ENCODE measurements around the gene RICTOR.

RICTOR gene, protein sequence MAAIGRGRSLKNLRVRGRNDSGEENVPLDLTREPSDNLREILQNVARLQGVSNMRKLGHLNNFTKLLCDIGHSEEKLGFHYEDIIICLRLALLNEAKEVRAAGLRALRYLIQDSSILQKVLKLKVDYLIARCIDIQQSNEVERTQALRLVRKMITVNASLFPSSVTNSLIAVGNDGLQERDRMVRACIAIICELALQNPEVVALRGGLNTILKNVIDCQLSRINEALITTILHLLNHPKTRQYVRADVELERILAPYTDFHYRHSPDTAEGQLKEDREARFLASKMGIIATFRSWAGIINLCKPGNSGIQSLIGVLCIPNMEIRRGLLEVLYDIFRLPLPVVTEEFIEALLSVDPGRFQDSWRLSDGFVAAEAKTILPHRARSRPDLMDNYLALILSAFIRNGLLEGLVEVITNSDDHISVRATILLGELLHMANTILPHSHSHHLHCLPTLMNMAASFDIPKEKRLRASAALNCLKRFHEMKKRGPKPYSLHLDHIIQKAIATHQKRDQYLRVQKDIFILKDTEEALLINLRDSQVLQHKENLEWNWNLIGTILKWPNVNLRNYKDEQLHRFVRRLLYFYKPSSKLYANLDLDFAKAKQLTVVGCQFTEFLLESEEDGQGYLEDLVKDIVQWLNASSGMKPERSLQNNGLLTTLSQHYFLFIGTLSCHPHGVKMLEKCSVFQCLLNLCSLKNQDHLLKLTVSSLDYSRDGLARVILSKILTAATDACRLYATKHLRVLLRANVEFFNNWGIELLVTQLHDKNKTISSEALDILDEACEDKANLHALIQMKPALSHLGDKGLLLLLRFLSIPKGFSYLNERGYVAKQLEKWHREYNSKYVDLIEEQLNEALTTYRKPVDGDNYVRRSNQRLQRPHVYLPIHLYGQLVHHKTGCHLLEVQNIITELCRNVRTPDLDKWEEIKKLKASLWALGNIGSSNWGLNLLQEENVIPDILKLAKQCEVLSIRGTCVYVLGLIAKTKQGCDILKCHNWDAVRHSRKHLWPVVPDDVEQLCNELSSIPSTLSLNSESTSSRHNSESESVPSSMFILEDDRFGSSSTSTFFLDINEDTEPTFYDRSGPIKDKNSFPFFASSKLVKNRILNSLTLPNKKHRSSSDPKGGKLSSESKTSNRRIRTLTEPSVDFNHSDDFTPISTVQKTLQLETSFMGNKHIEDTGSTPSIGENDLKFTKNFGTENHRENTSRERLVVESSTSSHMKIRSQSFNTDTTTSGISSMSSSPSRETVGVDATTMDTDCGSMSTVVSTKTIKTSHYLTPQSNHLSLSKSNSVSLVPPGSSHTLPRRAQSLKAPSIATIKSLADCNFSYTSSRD (N-terminal part only)

DNA sequence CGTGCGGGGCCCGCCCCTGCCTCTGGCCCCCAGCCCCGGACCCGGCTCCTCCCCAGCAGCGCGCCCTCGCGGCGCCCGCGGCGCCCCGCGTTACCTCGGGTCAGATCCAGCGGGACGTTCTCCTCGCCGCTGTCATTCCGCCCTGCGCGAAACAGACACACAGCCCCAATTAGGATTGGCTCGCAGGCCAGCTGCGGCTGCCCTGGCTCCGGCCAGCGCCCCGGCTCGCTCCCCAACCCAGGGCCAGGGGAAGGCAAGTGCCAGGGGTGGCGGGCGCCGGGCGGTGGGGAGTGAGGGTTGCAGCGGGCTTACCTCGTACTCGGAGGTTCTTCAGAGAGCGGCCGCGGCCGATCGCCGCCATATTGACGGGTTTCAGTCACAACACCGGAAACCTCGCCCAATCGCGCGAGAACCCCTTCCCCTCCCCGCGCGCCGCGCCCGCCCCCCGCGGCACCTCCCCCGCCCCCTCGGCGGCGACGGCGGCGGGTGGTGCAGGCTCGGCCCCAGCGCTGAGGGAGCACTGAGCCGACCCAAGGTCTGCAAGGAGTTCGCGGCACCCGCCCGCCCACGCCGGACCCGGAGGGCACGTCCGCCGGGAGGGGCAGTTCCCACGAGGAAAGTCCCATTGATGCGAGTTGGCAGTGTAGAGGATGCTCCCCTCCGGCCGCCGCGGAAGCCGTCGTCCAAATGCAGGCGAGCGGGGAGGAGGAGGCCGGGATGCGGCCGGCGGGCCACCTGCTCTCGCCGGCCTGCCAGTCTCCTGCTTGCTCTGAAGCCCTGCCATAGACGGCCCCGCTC is at the start of gene RICTOR:
Gene RICTOR (minus strand): TSS at position 383 of the 798 bp plus-strand sequence. CDS start 22 bp downstream, at position 361.
- peak; percentile 81 to 82 for DNase-seq (ENCODE audit: low read depth in 2 of 2)

DNA sequence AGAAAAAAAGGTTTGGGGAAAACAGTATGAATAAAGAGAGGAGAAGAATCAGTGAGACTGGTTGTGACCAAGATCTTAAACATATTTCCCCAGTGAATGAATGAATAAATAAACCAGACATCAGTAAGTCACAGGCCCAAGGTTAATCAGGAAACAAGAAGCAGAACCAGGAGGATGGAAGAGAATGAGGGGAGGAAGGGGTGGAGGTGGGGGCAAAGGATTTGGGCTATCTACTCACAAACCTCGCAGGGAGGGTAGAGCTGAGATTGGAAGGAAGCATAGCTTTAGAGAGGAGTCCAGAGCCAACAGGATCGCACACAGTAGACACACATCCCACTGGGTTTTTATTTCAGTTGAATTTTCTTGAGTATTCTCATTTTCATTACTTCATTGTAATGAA is 47.7 kb upstream of the RICTOR start:
- no peak for DNase-seq (ENCODE audit: low read depth in 2 of 2)

DNA sequence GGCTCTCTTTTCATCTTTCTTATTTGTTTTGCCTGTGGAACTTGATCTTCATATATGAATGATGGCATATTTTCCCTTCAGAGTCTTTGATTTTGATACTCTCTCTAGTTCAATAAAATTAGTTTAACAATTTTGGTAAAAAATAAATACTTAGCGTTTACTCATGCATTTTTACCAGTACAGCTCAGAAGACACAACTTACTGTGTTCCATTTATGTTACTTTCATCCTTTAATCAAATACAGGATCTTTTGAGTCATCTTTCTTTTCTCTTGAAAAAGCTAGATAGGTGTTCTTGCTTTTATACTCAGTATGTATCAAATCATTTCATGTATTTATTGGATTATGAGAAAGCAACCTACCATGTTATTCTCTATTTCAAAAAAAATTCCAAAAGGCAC is 47.1 kb upstream of the RICTOR start:
- DNase-seq (ENCODE audit: low read depth in 2 of 2), result no peak

DNA sequence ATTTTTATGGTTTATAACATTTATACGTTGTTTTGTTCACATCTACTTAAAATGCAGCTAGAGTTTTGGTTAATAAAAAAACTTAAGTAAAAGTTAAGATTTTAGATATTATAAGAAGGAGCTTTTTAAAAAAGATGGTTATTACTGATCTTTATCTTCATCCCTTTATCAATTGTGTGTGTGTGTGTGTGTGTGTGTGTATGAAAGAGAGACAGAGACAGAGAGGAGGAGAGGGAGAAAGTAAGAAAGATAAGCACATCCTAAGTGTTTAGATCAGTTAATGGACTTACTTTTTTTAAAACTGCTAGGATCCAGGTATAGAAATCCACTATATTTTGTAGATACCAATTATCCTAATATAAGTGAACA is 45.8 kb upstream of the RICTOR start:
- no peak for DNase-seq (ENCODE audit: low read depth in 2 of 2)

DNA sequence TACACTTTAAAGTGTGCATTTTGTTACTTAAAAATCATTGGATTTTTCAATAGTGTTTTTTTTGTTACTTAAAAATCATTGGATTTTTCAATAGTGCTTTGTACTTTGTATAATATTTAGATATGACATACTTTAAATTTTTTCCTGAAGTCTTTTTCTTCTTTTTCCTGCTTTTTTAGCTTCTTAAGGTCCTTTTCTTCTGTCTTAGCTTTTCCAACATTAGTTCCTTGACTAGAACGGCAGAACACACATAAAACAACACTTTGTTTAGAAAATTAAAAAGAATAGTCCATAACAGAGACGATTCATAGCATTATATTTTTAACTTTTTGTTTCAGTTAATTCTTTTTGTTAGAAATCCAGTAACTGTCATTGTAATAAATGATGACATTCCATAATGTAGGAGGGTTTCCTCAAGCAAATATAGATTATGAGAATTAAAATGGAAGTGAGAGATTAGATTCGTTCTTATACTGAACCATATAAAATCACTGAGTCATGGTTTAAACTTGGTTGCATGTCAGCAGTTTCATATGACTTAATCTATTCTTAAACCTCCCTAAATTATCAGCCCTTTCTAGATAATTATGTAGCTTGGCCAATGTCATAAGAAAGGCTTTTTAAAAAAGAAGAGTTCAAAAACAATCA is 45.3 kb upstream of the RICTOR start:
- no peak for DNase-seq (ENCODE audit: low read depth in 2 of 2)

DNA sequence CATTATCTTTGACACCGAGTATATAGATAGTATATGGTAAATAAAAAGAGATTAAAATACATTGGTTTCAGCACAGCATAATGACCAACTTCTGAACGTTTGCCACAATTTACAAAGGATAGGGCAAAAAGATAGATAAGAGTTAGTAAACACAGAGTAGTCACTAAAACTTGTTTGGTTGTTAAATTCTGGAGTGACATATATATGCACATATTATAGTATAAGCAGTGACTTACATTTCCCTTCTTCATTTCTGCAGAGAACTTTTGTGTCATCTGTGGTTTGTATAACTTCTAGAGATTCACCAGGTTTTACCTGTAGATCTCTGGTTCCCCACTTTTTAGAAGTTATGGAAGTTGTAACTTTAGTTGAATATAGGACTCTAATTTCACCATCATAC is 44.4 kb upstream of the RICTOR start:
- DNase-seq (ENCODE audit: low read depth in 2 of 2), result no peak

DNA sequence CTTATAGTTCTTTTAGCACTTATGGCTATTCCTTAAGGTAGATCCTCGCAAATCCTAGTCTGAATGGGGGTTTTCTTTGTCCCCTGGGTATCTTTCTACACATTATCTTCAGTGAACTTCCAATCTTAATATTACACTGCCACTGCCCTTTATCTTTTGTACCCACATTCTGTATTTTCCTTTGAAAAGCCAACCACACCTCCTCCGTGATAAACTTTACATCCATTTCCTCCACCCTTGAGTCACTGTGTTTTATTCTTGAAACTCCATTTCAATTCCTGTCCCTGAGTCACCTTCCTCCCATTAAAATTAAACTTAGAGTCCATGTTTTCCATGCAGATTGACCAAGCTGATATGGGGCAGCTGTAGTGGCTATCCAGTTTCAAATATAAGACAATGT is 43.2 kb upstream of the RICTOR start:
- DNase-seq (ENCODE audit: low read depth in 2 of 2), result no peak

DNA sequence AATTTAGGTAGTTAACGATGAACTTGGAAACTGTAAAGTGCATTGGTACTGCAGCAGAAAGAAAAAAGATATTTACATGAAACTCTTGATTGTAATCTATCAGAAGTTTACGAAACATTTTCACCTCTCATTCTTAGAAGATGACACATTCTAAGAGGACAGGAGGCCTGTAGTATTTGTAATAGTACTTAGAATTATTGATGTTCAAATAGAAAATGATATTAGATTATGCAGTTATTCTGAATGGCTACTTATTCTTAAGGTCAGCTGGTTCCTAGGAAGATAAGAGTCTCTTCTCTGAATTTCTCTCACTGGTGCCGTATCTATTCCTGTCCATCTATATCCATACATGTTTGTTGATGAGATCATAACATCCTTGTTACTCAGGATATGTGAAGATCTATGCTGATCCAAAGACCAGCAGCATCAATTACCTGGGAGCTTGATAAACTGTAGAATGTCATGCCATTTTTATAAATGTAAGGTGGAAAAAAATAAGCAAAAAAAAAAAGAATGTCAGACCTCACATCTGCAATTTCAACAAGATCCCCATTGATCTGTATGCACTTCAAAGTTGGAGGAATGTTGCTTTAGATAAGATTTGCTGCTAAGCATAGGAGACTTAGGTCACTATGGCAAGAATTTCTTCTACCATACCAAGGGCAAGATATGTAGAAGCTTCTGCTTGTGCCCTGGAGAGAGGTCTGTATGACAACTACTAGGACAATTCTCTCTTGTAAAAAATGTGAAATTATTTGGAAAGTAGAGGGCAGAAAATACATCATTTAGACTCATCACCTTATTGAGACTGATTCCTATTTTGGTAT is 42.4 kb upstream of the RICTOR start:
- no peak for DNase-seq (ENCODE audit: low read depth in 2 of 2)

DNA sequence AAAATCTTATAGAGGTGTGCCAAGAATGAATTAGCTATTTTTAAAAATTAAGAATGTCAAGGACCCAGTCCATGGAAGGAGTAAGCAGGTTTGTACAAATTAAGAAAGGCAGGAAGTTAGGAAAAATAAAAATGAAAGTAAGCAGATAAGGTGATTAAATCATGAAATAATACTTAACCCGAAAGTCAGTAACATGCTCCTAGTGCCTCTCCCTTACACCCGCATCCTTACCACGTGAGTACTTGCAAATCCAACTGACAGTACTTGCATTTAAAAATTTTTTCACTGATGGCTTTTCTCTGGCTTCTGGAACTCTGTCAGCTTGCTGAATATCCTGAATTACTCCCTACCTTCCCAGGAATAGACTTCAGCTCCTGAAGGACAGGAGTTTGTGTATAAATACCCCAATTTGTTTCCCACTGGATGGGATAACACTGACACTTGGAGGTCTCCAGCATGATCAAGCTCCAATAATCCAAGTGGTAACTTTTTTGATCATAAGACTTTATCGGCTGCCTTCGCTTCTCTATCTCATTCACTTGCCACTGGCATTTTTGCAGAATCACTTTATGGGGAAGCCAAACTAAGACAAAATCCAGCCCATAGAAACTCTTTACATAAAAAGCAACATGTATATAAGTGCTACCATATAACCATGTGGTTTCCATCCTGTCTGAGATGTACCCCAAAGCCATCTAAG is 41.6 kb upstream of the RICTOR start:
- no peak for DNase-seq (ENCODE audit: low read depth in 2 of 2)

DNA sequence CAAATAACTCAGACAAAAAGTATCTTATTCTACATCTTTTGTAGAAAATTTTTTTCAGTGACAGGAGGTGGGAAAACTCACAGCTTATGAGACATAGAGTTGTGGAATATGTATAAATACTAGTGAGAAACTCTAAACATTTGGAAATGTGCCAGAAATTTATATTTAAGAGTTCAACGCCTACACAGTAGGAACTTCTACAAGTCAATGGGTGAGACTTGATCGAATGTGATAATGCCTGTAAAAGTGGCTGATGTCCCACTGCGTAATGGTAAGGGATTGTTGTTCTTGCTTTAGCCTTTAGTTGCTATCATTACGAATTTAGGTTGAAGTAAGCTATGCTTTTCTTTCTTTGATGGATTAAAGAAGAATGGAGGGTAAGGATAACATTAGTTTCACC is 40.0 kb upstream of the RICTOR start:
- no peak for DNase-seq (ENCODE audit: low read depth in 2 of 2)

DNA sequence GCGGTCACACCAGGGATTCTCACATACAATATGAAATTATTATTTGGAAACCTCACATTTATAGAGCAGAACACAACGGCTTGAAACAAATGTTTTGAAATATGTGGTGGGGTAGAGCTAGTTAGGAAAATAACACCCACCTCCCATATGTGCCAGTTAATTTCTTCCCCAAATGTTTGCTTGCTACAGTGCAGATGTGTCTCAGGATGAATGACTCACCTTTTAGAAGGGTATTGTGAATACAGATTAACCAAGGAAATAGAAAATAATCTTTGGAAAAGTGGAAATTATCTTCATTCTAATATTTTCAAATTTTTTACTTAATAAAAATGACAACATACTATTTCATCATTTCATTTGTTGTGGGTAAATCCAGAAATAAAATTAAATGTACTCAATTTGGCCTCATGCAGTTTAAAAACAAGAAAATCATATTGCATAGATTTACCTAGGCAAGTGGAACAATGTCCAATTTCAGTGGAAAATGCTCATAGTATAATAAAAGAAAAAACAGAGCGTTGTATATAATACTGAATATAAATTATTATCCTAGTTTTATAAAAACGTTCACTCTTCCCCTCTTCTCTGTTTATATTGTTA is 39.3 kb upstream of the RICTOR start:
- DNase-seq (ENCODE audit: low read depth in 2 of 2), result no peak

DNA sequence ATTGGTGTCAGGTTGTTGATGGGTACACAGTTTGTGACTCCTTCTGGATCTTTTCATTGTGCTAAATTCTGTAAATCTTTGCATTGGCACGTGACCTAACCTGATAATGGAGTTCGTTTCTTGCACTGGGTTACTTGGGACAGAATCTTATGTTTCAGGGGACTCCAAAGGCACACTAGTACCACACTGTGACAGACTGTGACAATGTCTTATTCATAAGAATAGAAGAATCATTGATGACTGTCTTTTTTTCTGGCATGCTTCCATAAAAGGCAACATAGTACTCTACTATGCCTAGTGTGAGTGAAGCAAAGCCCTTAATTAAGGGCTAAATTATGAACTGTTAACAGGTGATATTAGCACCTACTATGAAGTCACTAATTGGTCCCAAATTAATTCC is 35.4 kb upstream of the RICTOR start:
- no peak for DNase-seq (ENCODE audit: low read depth in 2 of 2)

DNA sequence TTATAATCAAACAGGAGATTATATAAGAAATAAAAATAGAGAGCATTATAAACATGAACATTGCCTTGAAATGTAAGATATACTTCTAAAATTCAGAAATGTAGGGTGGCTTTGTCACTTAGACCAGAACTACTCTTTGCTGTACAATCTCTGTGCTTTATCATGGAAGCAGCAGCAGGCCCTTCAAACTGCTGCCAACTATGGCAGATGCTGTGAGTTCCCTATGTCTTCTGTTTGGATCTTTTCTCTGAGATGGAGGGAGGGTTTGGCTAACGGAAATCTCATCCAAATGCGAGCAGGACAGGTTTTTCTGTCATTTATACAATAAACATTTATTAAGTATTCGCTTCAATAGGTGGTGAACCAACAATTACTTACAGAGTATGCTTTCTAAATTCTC is 34.8 kb upstream of the RICTOR start:
- DNase-seq (ENCODE audit: low read depth in 2 of 2), result no peak

DNA sequence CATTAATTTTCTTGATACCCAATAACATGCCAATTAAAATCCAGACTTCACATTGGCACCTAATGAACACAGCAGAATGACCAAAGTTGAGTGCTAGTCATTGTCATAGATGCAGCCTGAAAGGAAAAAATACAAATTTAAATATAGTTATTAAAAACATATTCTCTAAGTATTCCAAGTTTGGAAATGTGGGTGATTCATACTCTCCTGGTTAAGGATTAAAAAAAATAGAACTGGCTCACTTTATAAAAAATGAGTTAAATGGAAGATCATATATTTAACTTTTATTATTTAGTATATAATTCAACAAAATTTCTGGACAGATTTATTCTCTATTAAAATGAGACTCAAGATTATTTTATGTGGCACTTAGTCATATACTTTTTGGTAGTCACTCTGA is 33.2 kb upstream of the RICTOR start:
- DNase-seq (ENCODE audit: low read depth in 2 of 2), result no peak

DNA sequence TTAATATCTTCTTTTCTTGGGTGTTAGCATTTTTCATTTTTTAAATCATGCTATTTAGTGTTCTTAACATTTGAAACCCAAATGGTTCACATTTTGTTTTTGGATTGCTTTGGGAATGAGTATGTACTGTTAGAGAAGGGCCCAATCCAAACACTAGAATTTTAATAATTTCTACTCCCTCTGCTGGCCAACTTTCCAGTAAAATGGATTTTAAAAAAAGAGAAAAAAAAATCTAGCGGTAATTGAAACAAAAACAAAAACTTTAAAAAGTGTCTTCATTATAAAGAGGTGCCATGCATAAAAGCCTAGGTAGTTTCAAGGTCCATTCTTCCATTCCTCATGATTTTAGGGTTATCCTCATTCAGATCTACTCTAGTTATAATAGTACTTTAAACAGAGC is 32.1 kb upstream of the RICTOR start:
- DNase-seq (ENCODE audit: low read depth in 2 of 2), result no peak

DNA sequence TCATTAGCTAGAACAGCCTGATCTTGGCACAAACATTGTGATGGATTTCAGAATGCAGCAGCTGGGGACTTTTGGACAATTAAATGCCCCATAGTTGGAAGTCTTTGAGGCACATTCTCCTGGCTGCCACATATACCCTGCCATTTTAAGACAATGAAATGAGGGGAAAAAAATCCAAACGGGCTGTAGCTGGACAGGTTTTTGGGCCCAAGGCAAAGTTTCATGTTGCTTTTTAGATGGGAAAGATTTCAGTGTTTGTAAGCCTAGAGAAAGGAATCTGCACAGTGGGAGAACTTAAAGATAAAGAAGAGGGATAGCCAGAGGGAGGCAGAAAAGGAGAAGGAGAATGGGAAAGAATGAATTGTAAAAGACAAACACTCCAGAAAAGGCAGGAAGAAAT is 30.0 kb upstream of the RICTOR start:
- no peak for DNase-seq (ENCODE audit: low read depth in 2 of 2)

DNA sequence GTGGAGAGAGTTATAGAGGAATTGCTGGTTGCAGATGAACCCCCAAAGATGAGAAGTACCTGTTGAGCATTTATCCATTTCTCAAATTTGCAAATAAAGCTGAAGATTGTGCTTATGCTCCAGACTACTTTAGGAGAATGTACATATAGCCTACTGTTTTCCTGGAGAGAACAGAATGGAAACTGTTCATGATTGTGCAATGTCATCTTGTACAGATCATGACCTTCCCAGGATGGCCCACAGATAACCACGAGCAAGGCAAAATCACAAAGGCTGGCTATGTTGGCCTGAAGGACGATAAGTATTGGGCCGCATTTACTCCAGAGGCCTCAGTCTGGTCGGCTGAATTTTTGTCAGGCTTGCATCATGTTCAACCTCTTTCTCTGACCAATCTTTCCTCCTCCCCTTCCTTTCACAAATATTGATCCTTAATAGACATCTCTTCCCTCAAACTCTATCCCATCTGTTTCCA is 28.5 kb upstream of the RICTOR start:
- no peak for DNase-seq (ENCODE audit: low read depth in 2 of 2)

DNA sequence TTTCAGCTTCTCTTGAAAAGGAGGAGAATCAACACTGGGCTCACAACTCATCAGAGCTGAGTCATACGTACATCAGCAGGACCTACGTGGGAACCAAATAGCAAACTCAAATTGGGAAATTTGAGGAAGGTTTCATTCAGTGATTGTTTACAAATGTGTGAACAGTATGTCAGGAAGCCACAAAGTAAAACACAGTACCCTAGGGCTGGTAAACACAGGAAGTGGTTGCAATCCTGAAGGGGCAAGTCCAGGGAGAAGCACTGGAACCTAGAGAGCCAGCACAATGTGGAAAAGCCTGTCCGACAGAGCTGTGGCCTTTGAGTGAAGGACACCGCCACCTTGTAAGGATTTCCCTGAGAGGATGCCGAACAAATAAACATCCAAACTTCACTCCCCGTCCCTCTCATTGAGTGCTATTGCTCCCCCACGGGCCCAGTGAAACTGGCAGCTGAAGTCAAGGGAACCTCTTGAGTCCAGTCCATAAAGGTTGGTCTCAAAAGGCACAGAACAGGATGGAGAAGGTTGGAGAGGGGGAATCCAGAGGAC is 26.7 kb upstream of the RICTOR start:
- DNase-seq (ENCODE audit: low read depth in 2 of 2), result no peak

All from stimulated activated CD8-positive, alpha-beta memory T cell treated with anti-CD3 and anti-CD28 coated beads, Interleukin-7, amount 100 ng/mL, for 1 hour (primary cell).